IMR-90 (cell line): ENCODE measurements around the gene CCL20. TPM values are rescaled to one million over a fixed set of nuclear protein-coding genes. Genes with fewer than 3 reads are reported as not detected.

ENCODE experiments used
- ATAC-seq: fragments of 200-7000 bp; cut with Tn5 transposase; 2 replicates; pipeline ENCODE4 v1.9.1; 2020; ENCODE audit warnings: low read depth, mild to moderate bottlenecking, moderate library complexity
- BruUV-seq: library from RNA; stranded (reverse); fragments of 400-500 nt; replicated peaks from 2 replicates; lab custom pipeline; 2021; lab: Mats Ljungman, UMichigan
- CTCF ChIA-PET: fragments of 300-600 bp; formaldehyde crosslinking; extraction: SDS; loops from one replicate; lab custom pipeline; 2021; ENCODE audit warnings: antibody characterized with exemption; lab: Yijun Ruan, JAX
- POLR2A ChIA-PET: fragments of 300-600 bp; sonication (Branson Sonifier 250); formaldehyde crosslinking; loops from one replicate; lab custom pipeline; 2022; ENCODE audit warnings: antibody characterized with exemption; ENCODE audit not compliant: unreplicated experiment; lab: Charles Lee
- DNase-seq: peaks from one replicate; pipeline ENCODE4 v3.0.0; 2013
- H2AFZ ChIP-seq: replicated peaks from 2 replicates; pipeline ENCODE3; 2013; ENCODE audit warnings: low read length, mild to moderate bottlenecking; ENCODE audit not compliant: poor library complexity
- H2AK5ac ChIP-seq: 2 replicates; pipeline ENCODE4 v1.6.1; 2013; ENCODE audit warnings: low read depth, low read length, inconsistent platforms
- H2AK9ac ChIP-seq: replicated peaks from 2 replicates; pipeline ENCODE3; 2013; ENCODE audit warnings: mild to moderate bottlenecking, low read depth, low read length, moderate library complexity; ENCODE audit not compliant: poor library complexity
- H2BK120ac ChIP-seq: 2 replicates; pipeline ENCODE4 v1.6.1; 2013; ENCODE audit warnings: low read depth, low read length, inconsistent platforms
- H2BK15ac ChIP-seq: 3 replicates; pipeline ENCODE4 v1.6.1; 2013; ENCODE audit warnings: low read depth, low read length, inconsistent platforms
- H2BK20ac ChIP-seq: 2 replicates; pipeline ENCODE4 v1.6.1; 2013; ENCODE audit warnings: low read depth, mild to moderate bottlenecking, inconsistent platforms, low read length, moderate library complexity
- H2BK5ac ChIP-seq: 2 replicates; pipeline ENCODE4 v1.6.1; 2013; ENCODE audit warnings: mild to moderate bottlenecking, low read depth, low read length, inconsistent platforms; ENCODE audit not compliant: poor library complexity, severe bottlenecking
- H3K14ac ChIP-seq: replicated peaks from 2 replicates; pipeline ENCODE4 v1.6.1; 2013; ENCODE audit warnings: low read depth, low read length, inconsistent platforms
- H3K18ac ChIP-seq: 2 replicates; pipeline ENCODE4 v1.6.1; 2013; ENCODE audit warnings: low read depth, low read length, control low read depth
- H3K23ac ChIP-seq: 2 replicates; pipeline ENCODE4 v1.6.1; 2013; ENCODE audit warnings: low read depth, low read length, inconsistent platforms
- H3K27ac ChIP-seq: 2 replicates; pipeline ENCODE4 v1.5.1; 2013; ENCODE audit warnings: mild to moderate bottlenecking, control low read depth, low read length; ENCODE audit not compliant: insufficient read depth
- H3K27me3 ChIP-seq: 2 replicates; pipeline ENCODE4 v1.6.1; 2013; ENCODE audit warnings: low read length; ENCODE audit not compliant: control insufficient read depth, insufficient read depth
- H3K36me3 ChIP-seq: 2 replicates; pipeline ENCODE4 v1.6.1; 2013; ENCODE audit warnings: low read length, mixed read lengths; ENCODE audit not compliant: control insufficient read depth, insufficient read depth
- H3K4ac ChIP-seq: 2 replicates; pipeline ENCODE4 v1.6.1; 2013; ENCODE audit warnings: low read depth, low read length, inconsistent platforms
- H3K4me1 ChIP-seq: 2 replicates; pipeline ENCODE4 v1.6.1; 2013; ENCODE audit warnings: low read length, mixed read lengths; ENCODE audit not compliant: control insufficient read depth, insufficient read depth
- H3K4me2 ChIP-seq: 2 replicates; pipeline ENCODE4 v1.6.1; 2013; ENCODE audit warnings: low read depth, mild to moderate bottlenecking, control low read depth, low read length, moderate library complexity
- H3K4me3 ChIP-seq: 2 replicates; pipeline ENCODE4 v1.5.1; 2013; ENCODE audit warnings: low read depth, mild to moderate bottlenecking, control low read depth, low read length, moderate library complexity; ENCODE audit not compliant: insufficient read depth
- H3K56ac ChIP-seq: 2 replicates; pipeline ENCODE4 v1.6.1; 2013; ENCODE audit warnings: low read length, inconsistent platforms; ENCODE audit not compliant: insufficient read depth; ENCODE audit errors: extremely low read depth
- H3K79me1 ChIP-seq, 2 experiments: 2 replicates each; pipeline ENCODE4 v1.6.1; 2013; ENCODE audit warnings: low read length in 2 of 2, inconsistent platforms in 1 of 2, low read depth in 1 of 2
- H3K9ac ChIP-seq: 2 replicates; pipeline ENCODE4 v1.6.1; 2013; ENCODE audit warnings: low read depth, low read length, control low read depth
- H3K9me1 ChIP-seq: 2 replicates; pipeline ENCODE4 v1.6.1; 2013; ENCODE audit warnings: low read length, inconsistent platforms; ENCODE audit not compliant: insufficient read depth
- H3K9me3 ChIP-seq: 2 replicates; pipeline ENCODE4 v1.6.1; 2013; ENCODE audit warnings: low read length; ENCODE audit not compliant: control insufficient read depth, insufficient read depth
- H4K20me1 ChIP-seq: 2 replicates; pipeline ENCODE4 v1.6.1; 2013; ENCODE audit warnings: low read length, inconsistent platforms; ENCODE audit not compliant: insufficient read depth
- H4K5ac ChIP-seq: 2 replicates; pipeline ENCODE4 v1.6.1; 2013; ENCODE audit warnings: mild to moderate bottlenecking, low read depth, low read length, control low read depth
- H4K8ac ChIP-seq, 2 experiments: 2 replicates each; pipeline ENCODE4 v1.6.1; 2013; ENCODE audit warnings: low read depth in 2 of 2, low read length in 2 of 2, control low read depth in 1 of 2, inconsistent platforms in 1 of 2
- H4K91ac ChIP-seq: 2 replicates; pipeline ENCODE4 v1.6.1; 2013; ENCODE audit warnings: low read depth, low read length, inconsistent platforms; ENCODE audit not compliant: insufficient read depth
- BHLHE40 ChIP-seq: fragments of 150-350 bp; IDR thresholded peaks from 2 replicates; pipeline ENCODE4 v1.6.1; 2016; ENCODE audit warnings: mild to moderate bottlenecking, low read depth, low read length
- CEBPB ChIP-seq: IDR thresholded peaks from 2 replicates; pipeline ENCODE4 v1.6.1; 2012; ENCODE audit warnings: low read depth, low read length, improper control_type of control experiment
- CHD1 ChIP-seq: IDR thresholded peaks from 2 replicates; pipeline ENCODE4 v1.6.1; 2012; ENCODE audit warnings: low read depth, low read length, improper control_type of control experiment
- ELK1 ChIP-seq: fragments of 150-350 bp; IDR thresholded peaks from 2 replicates; pipeline ENCODE4 v1.6.1; 2016; ENCODE audit warnings: low read depth, mild to moderate bottlenecking, low read length, moderate library complexity, borderline replicate concordance
- FOS ChIP-seq: fragments of 150-350 bp; IDR thresholded peaks from 2 replicates; pipeline ENCODE4 v1.6.1; 2016; ENCODE audit warnings: low read depth, low read length
- MAFK ChIP-seq: IDR thresholded peaks from 2 replicates; pipeline ENCODE4 v1.6.1; 2012; ENCODE audit warnings: low read depth, low read length, improper control_type of control experiment
- MAZ ChIP-seq: IDR thresholded peaks from 2 replicates; pipeline ENCODE4 v1.6.1; 2012; ENCODE audit warnings: low read depth, mild to moderate bottlenecking, low read length, improper control_type of control experiment, moderate library complexity, borderline replicate concordance
- MXI1 ChIP-seq: IDR thresholded peaks from 2 replicates; pipeline ENCODE4 v1.6.1; 2012; ENCODE audit warnings: low read depth, mild to moderate bottlenecking, low read length, moderate library complexity, borderline replicate concordance
- NFE2L2 ChIP-seq: fragments of 150-350 bp; IDR thresholded peaks from 2 replicates; pipeline ENCODE4 v1.6.1; 2016; ENCODE audit warnings: low read depth, mild to moderate bottlenecking, low read length
- POLR2A ChIP-seq: IDR thresholded peaks from 2 replicates; pipeline ENCODE4 v1.6.1; 2012; ENCODE audit warnings: mild to moderate bottlenecking, low read depth, low read length
- RAD21 ChIP-seq: IDR thresholded peaks from 2 replicates; pipeline ENCODE4 v1.6.1; 2012; ENCODE audit warnings: low read length, improper control_type of control experiment
- RCOR1 ChIP-seq: IDR thresholded peaks from 2 replicates; pipeline ENCODE4 v1.6.1; 2012; ENCODE audit warnings: mild to moderate bottlenecking, low read length, improper control_type of control experiment; ENCODE audit not compliant: insufficient replicate concordance
- RFX5 ChIP-seq: IDR thresholded peaks from 2 replicates; pipeline ENCODE4 v1.8.0; 2012; ENCODE audit warnings: low read depth, mild to moderate bottlenecking, low read length, moderate library complexity
- SMC3 ChIP-seq: fragments of 150-350 bp; IDR thresholded peaks from 2 replicates; pipeline ENCODE4 v1.6.1; 2016; ENCODE audit warnings: low read depth, mild to moderate bottlenecking, antibody characterized with exemption, low read length, moderate library complexity
- WGBS, 2 experiments: methylation state at CpG; one replicate each; pipeline versions ENCODE4 v1.1.5 to v1.1.7; 2013; ENCODE audit warnings: missing lambda C conversion rate in 2 of 2; ENCODE audit not compliant: insufficient read length in 1 of 2; ENCODE audit errors: extremely low coverage in 2 of 2; 5-methylcytosine and 5-hydroxymethylcytosine counted together
- dilution Hi-C: fragments of 300-500 bp; cut with HindIII; formaldehyde crosslinking; loops from one replicate; pipeline ENCODE4 v1.14.3; 2018; ENCODE audit warnings: low sequenced_read_pairs; ENCODE audit not compliant: unreplicated experiment
- in situ Hi-C: fragments of 300-500 bp; cut with MboI; formaldehyde crosslinking; loops from 3 replicates; pipeline ENCODE4 v1.14.3; 2019; ENCODE audit warnings: low sequenced_read_pairs, inconsistent platforms, mixed read lengths
- intact Hi-C: fragments of 100-400 bp; cut with micrococcal nuclease; formaldehyde crosslinking; loops from 2 replicates; pipeline ENCODE4 v1.10.0; 2022
- polyA plus RNA-seq, 3 experiments: library from polyadenylated mRNA; depleted of rRNA; stranded (reverse); fragments of >200 nt; gene quantifications; 2 replicates each; pipeline ENCODE4 v1.2.3, GENCODE V29; 2012; ENCODE audit warnings: low replicate concordance in 1 of 3
- total RNA-seq: library from RNA; depleted of rRNA; stranded (reverse); fragments of >200 nt; gene quantifications from 2 replicates; pipeline ENCODE4 v1.2.3, GENCODE V29; 2012
- TF ChIP-seq, protein P1 (sequence below): conservative IDR thresholded peaks from 2 replicates; pipeline ENCODE4 v1.5.1; 2012; ENCODE audit warnings: mild to moderate bottlenecking, low read depth, low read length, improper control_type of control experiment
- TF ChIP-seq, protein P2 (sequence below): fragments of 150-350 bp; IDR thresholded peaks from 2 replicates; pipeline ENCODE4 v1.6.1; 2017; ENCODE audit warnings: mild to moderate bottlenecking, antibody characterized with exemption, low read length, low read depth

Gene CCL20
- total and polyA plus RNA-seq, 2 of the 4 experiments (the other 2 are of a cell fraction) = not detected

GRCh38 chr2:227782804-227783203, 30.8 kb upstream of the CCL20 start:
- Histone ChIP-seq H2BK20ac (no peak overlapping the region), H3K14ac (no peak overlapping the region), H3K18ac (no peak overlapping the region), H3K9ac (no peak overlapping the region), H3K27ac (no peak overlapping the region), H2BK5ac (no peak overlapping the region), H3K36me3 (no peaks in the 10 kb centered on the region), H3K4ac (no peak overlapping the region), H2AFZ (no peak overlapping the region), H4K91ac (no peak overlapping the region), H2BK120ac (no peak overlapping the region), H2BK15ac (no peak overlapping the region), H3K4me3 (no peak overlapping the region), H3K9me3 (no peaks in the 10 kb centered on the region), H3K4me1 (no peaks in the 10 kb centered on the region), H3K23ac (no peak overlapping the region), H4K8ac (no peak overlapping the region), H3K56ac (no peak overlapping the region), H3K27me3 (peaks cover 2% of the 10 kb centered on the region; the same call in 1 of the 2 replicates), H4K5ac (no peak overlapping the region), H3K4me2 (no peak overlapping the region), H3K79me1 (no peaks in the 10 kb centered on the region), H3K9me1 (no peaks in the 10 kb centered on the region), H2AK9ac (no peak overlapping the region), H4K20me1 (no peaks in the 10 kb centered on the region), H2AK5ac (no peak overlapping the region)
- no peak for TF ChIP-seq FOS
- no peak for TF ChIP-seq CEBPB
- no peak for TF ChIP-seq BHLHE40
- TF ChIP-seq, protein P1, sequence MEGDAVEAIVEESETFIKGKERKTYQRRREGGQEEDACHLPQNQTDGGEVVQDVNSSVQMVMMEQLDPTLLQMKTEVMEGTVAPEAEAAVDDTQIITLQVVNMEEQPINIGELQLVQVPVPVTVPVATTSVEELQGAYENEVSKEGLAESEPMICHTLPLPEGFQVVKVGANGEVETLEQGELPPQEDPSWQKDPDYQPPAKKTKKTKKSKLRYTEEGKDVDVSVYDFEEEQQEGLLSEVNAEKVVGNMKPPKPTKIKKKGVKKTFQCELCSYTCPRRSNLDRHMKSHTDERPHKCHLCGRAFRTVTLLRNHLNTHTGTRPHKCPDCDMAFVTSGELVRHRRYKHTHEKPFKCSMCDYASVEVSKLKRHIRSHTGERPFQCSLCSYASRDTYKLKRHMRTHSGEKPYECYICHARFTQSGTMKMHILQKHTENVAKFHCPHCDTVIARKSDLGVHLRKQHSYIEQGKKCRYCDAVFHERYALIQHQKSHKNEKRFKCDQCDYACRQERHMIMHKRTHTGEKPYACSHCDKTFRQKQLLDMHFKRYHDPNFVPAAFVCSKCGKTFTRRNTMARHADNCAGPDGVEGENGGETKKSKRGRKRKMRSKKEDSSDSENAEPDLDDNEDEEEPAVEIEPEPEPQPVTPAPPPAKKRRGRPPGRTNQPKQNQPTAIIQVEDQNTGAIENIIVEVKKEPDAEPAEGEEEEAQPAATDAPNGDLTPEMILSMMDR = no peak
- TF ChIP-seq RFX5 = no peak
- TF ChIP-seq RAD21 = no peak
- no peak for TF ChIP-seq POLR2A
- TF ChIP-seq SMC3 = no peak
- TF ChIP-seq, protein P2, sequence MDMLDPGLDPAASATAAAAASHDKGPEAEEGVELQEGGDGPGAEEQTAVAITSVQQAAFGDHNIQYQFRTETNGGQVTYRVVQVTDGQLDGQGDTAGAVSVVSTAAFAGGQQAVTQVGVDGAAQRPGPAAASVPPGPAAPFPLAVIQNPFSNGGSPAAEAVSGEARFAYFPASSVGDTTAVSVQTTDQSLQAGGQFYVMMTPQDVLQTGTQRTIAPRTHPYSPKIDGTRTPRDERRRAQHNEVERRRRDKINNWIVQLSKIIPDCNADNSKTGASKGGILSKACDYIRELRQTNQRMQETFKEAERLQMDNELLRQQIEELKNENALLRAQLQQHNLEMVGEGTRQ = no peak
- no peak for TF ChIP-seq MAZ
- TF ChIP-seq MXI1 = no peak
- TF ChIP-seq ELK1 = no peak
- no peak for TF ChIP-seq NFE2L2
- TF ChIP-seq MAFK = no peak
- TF ChIP-seq CHD1 = no peak
- no peak for TF ChIP-seq RCOR1
- DNase-seq (no peak), ATAC-seq (no peak)
- intact Hi-C loops (no loop called here), in situ Hi-C loops (no loop called here), dilution Hi-C loops (no loop called here)
- no CpG with 5 or more reads among the region's 5 CpGs for WGBS, 2 experiments
- POLR2A ChIA-PET = no interaction called here
- BruUV-seq = no TSS peak
- CTCF ChIA-PET = no interaction called here
